Endothelial cell of umbilical vein (primary cell): ENCODE data around the gene MT1X.

Experiments
- EZH2 ChIP-seq: IDR thresholded peaks from 2 replicates; pipeline ENCODE4 v1.6.1; 2012; ENCODE audit warnings: borderline replicate concordance, low read depth, mild to moderate bottlenecking, moderate library complexity, low read length, inconsistent platforms; ENCODE audit not compliant: severe bottlenecking
- POLR2A ChIP-seq: IDR thresholded peaks from 2 replicates; pipeline ENCODE4 v1.6.1; 2012; ENCODE audit warnings: low read depth, mild to moderate bottlenecking, control low read depth, low read length
- TF ChIP-seq, protein P1 (sequence below), 2 donors: IDR thresholded peaks; 1 replicate in 1 of 2; 2 replicates in 1 of 2; pipeline ENCODE4 v1.5.1; 2011; ENCODE audit warnings: low read length in 2 of 2, mild to moderate bottlenecking in 2 of 2, moderate library complexity in 2 of 2, control low read depth in 1 of 2, inconsistent platforms in 1 of 2, low read depth in 1 of 2; ENCODE audit not compliant: insufficient read depth in 1 of 2; ENCODE audit errors: extremely low read depth in 1 of 2

- TF ChIP-seq, protein P1, sequence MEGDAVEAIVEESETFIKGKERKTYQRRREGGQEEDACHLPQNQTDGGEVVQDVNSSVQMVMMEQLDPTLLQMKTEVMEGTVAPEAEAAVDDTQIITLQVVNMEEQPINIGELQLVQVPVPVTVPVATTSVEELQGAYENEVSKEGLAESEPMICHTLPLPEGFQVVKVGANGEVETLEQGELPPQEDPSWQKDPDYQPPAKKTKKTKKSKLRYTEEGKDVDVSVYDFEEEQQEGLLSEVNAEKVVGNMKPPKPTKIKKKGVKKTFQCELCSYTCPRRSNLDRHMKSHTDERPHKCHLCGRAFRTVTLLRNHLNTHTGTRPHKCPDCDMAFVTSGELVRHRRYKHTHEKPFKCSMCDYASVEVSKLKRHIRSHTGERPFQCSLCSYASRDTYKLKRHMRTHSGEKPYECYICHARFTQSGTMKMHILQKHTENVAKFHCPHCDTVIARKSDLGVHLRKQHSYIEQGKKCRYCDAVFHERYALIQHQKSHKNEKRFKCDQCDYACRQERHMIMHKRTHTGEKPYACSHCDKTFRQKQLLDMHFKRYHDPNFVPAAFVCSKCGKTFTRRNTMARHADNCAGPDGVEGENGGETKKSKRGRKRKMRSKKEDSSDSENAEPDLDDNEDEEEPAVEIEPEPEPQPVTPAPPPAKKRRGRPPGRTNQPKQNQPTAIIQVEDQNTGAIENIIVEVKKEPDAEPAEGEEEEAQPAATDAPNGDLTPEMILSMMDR (IDR thresholded peaks at IDR 0.05; ENCODE audit: extremely low read depth in 1 of 2, insufficient read depth in 1 of 2, low read depth in 1 of 2, low read length in 2 of 2): no peak
- no peak for TF ChIP-seq EZH2
- TF ChIP-seq POLR2A: no peak
Measured at GRCh38 chr16:56651586-56651985, 30.7 kb upstream of the MT1X start, which contains the start of gene MT1B.
